H1 (cell line): ENCODE results near the gene PLK1. TPM values are rescaled to one million over a fixed set of nuclear protein-coding genes. Genes with fewer than 3 reads are reported as not detected.
A peak's percentile ranks its signal among the peaks of the same experiment; 100 is the strongest.

Experiments used
- CTCF ChIA-PET: fragments of 300-600 bp; sonication (Branson Sonifier 250); formaldehyde crosslinking; loops from one replicate; lab custom pipeline; 2021; ENCODE audit not compliant: partially characterized antibody; lab: Charles Lee
- POLR2A ChIA-PET: fragments of 300-600 bp; sonication (Branson Sonifier 250); formaldehyde crosslinking; loops from one replicate; lab custom pipeline; 2021; ENCODE audit warnings: inconsistent platforms; ENCODE audit not compliant: partially characterized antibody; lab: Charles Lee
- DNase-seq, 2 experiments: peaks; one replicate each; pipeline versions ENCODE4 v3.0.0 to v3.0.0-alpha.2; 2010 to 2022; ENCODE audit warnings: low spot score in 2 of 2, low read depth in 1 of 2, mixed read lengths in 1 of 2
- FAIRE-seq: peaks from 2 replicates; lab custom pipeline; 2011; peaks lifted over from hg19 to GRCh38; lab: Jason Lieb, UNC
- H2AFZ ChIP-seq: 2 replicates; pipeline ENCODE4 v1.8.1; 2012; ENCODE audit warnings: low read length, inconsistent platforms
- H2AK5ac ChIP-seq: 2 replicates; pipeline ENCODE4 v1.6.1; 2013; ENCODE audit warnings: low read depth, low read length
- H2BK120ac ChIP-seq: replicated peaks from 2 replicates; pipeline ENCODE3; 2013; ENCODE audit warnings: low read depth, low read length, inconsistent platforms
- H2BK12ac ChIP-seq: 2 replicates; pipeline ENCODE4 v1.6.1; 2013; ENCODE audit warnings: low read depth, low read length
- H2BK15ac ChIP-seq: 2 replicates; pipeline ENCODE4 v1.6.1; 2013; ENCODE audit warnings: low read length
- H2BK20ac ChIP-seq: 2 replicates; pipeline ENCODE4 v1.6.1; 2013; ENCODE audit warnings: low read length
- H2BK5ac ChIP-seq: 2 replicates; pipeline ENCODE4 v1.6.1; 2013; ENCODE audit warnings: low read depth, low read length
- H3K14ac ChIP-seq: 2 replicates; pipeline ENCODE4 v1.6.1; 2013; ENCODE audit warnings: inconsistent platforms; ENCODE audit not compliant: insufficient read length
- H3K18ac ChIP-seq: 2 replicates; pipeline ENCODE4 v1.6.1; 2013; ENCODE audit warnings: low read length; ENCODE audit errors: extremely low read depth
- H3K23ac ChIP-seq: 2 replicates; pipeline ENCODE4 v1.6.1; 2013; ENCODE audit warnings: inconsistent platforms; ENCODE audit not compliant: insufficient read length
- H3K23me2 ChIP-seq: 2 replicates; pipeline ENCODE4 v1.6.1; 2013; ENCODE audit warnings: low read depth, low read length
- H3K27ac ChIP-seq: 2 replicates; pipeline ENCODE4 v1.6.1; 2011; ENCODE audit warnings: low read depth, low read length, inconsistent platforms
- H3K27me3 ChIP-seq, 4 experiments: replicated peaks in 1 of 4; 1 replicate in 1 of 4; 2 replicates in 3 of 4; pipeline versions ENCODE4 v1.6.1 to v1.8.1; 2011 to 2013; ENCODE audit warnings: low read length in 3 of 4, mild to moderate bottlenecking in 3 of 4, inconsistent platforms in 2 of 4, mixed read lengths in 2 of 4, moderate library complexity in 1 of 4; ENCODE audit not compliant: control insufficient read depth in 3 of 4, insufficient read depth in 3 of 4; ENCODE audit errors: extremely low read depth in 1 of 4
- H3K36me3 ChIP-seq, 4 experiments: 2 replicates each; pipeline versions ENCODE4 v1.6.1 to v1.8.1; 2011 to 2013; ENCODE audit warnings: mild to moderate bottlenecking in 4 of 4, low read length in 3 of 4, moderate library complexity in 2 of 4, control low read depth in 1 of 4, inconsistent platforms in 1 of 4; ENCODE audit not compliant: insufficient read depth in 4 of 4, control insufficient read depth in 2 of 4
- H3K4ac ChIP-seq: replicated peaks from 2 replicates; pipeline ENCODE3; 2013; ENCODE audit warnings: low read length, low read depth, mixed read lengths, inconsistent platforms; ENCODE audit not compliant: insufficient read length
- H3K4me1 ChIP-seq, 4 experiments: replicated peaks in 1 of 4; 1 replicate in 1 of 4; 2 replicates in 3 of 4; pipeline versions ENCODE4 v1.6.1 to v1.8.1; 2011 to 2013; ENCODE audit warnings: low read length in 3 of 4, inconsistent platforms in 2 of 4, mixed read lengths in 1 of 4; ENCODE audit not compliant: insufficient read depth in 4 of 4, control insufficient read depth in 3 of 4
- H3K4me2 ChIP-seq, 2 experiments: 2 replicates each; pipeline versions ENCODE4 v1.6.1 to v1.8.1; 2011 to 2013; ENCODE audit warnings: low read depth in 2 of 2, low read length in 2 of 2, control low read depth in 1 of 2, inconsistent platforms in 1 of 2, mild to moderate bottlenecking in 1 of 2; ENCODE audit not compliant: insufficient read depth in 1 of 2
- H3K4me3 ChIP-seq, 4 experiments: fragments of 200-600, 300-600 bp in 1 of 4; sonication (generic), shearing (Covaris generic), sonication (Bioruptor Twin) in 1 of 4; 2 replicates each; pipeline versions ENCODE4 v1.5.1 to v1.8.1; 2011 to 2016; ENCODE audit warnings: low read length in 4 of 4, low read depth in 3 of 4, control low read depth in 2 of 4, inconsistent platforms in 2 of 4, mild to moderate bottlenecking in 2 of 4, mixed read lengths in 1 of 4, moderate library complexity in 1 of 4; ENCODE audit not compliant: insufficient read depth in 2 of 4; ENCODE audit errors: extremely low read depth in 1 of 4
- H3K56ac ChIP-seq: replicated peaks from 2 replicates; pipeline ENCODE3; 2013; ENCODE audit warnings: low read depth, mild to moderate bottlenecking, mixed read lengths, low read length, inconsistent platforms; ENCODE audit not compliant: insufficient read length
- H3K79me1 ChIP-seq: 2 replicates; pipeline ENCODE4 v1.6.1; 2013; ENCODE audit warnings: low read depth, low read length, control low read depth
- H3K79me2 ChIP-seq, 2 experiments: 2 replicates each; pipeline versions ENCODE4 v1.6.1 to v1.8.1; 2012 to 2013; ENCODE audit warnings: low read length in 2 of 2, mild to moderate bottlenecking in 2 of 2, inconsistent platforms in 1 of 2; ENCODE audit not compliant: insufficient read depth in 2 of 2, control insufficient read depth in 1 of 2
- H3K9ac ChIP-seq, 4 experiments: replicated peaks in 1 of 4; 1 replicate in 1 of 4; 2 replicates in 3 of 4; pipeline versions ENCODE4 v1.6.1 to v1.8.1; 2011 to 2013; ENCODE audit warnings: low read depth in 3 of 4, low read length in 3 of 4, control low read depth in 2 of 4, mild to moderate bottlenecking in 2 of 4, moderate library complexity in 2 of 4, inconsistent platforms in 1 of 4; ENCODE audit errors: extremely low read depth in 1 of 4
- H3K9me3 ChIP-seq, 2 experiments: 2 replicates each; pipeline versions ENCODE4 v1.6.1 to v1.8.1; 2012 to 2013; ENCODE audit warnings: mild to moderate bottlenecking in 2 of 2, moderate library complexity in 2 of 2, control low read depth in 1 of 2, inconsistent platforms in 1 of 2, low read depth in 1 of 2, low read length in 1 of 2, mixed read lengths in 1 of 2; ENCODE audit not compliant: insufficient read depth in 2 of 2
- H4K20me1 ChIP-seq, 2 experiments: replicated peaks in 1 of 2; 2 replicates each; pipeline versions ENCODE3 to v1.8.1; 2011 to 2013; ENCODE audit warnings: inconsistent platforms in 2 of 2, low read length in 2 of 2, mild to moderate bottlenecking in 1 of 2; ENCODE audit not compliant: insufficient read depth in 2 of 2, control insufficient read depth in 1 of 2
- H4K5ac ChIP-seq: 2 replicates; pipeline ENCODE4 v1.6.1; 2013; ENCODE audit warnings: low read length, low read depth, mixed read lengths, inconsistent platforms; ENCODE audit not compliant: insufficient read length
- H4K8ac ChIP-seq: 2 replicates; pipeline ENCODE4 v1.8.0; 2013; ENCODE audit warnings: mild to moderate bottlenecking, moderate library complexity, low read length, inconsistent platforms; ENCODE audit not compliant: insufficient read depth; ENCODE audit errors: extremely low read depth
- H4K91ac ChIP-seq: replicated peaks from 2 replicates; pipeline ENCODE3; 2013; ENCODE audit warnings: low read length, mixed read lengths, inconsistent platforms; ENCODE audit not compliant: insufficient read length
- CBX5 ChIP-seq: fragments of 300-800, 300-1000 bp; sonication (generic); IDR thresholded peaks from 2 replicates; pipeline ENCODE4 v1.7.1; 2016; ENCODE audit warnings: antibody characterized with exemption, low read length, low read depth
- EGR1 ChIP-seq: IDR thresholded peaks from 2 replicates; pipeline ENCODE4 v1.6.1; 2011; ENCODE audit warnings: low read depth, low read length, borderline replicate concordance
- EZH2 ChIP-seq: fragments of 200-600 bp; sonication (generic); IDR thresholded peaks from 2 replicates; pipeline ENCODE4 v1.7.1; 2012; ENCODE audit warnings: low read depth, mild to moderate bottlenecking, moderate library complexity, low read length, inconsistent platforms; ENCODE audit not compliant: severe bottlenecking
- GABPA ChIP-seq: IDR thresholded peaks from 2 replicates; pipeline ENCODE4 v1.6.1; 2011; ENCODE audit warnings: mild to moderate bottlenecking, low read length, moderate library complexity, borderline replicate concordance; ENCODE audit not compliant: insufficient read depth
- HDAC6 ChIP-seq: IDR thresholded peaks from one replicate; pipeline ENCODE4 v1.7.1; 2012; ENCODE audit warnings: low read depth, mild to moderate bottlenecking, inconsistent platforms, low read length, moderate library complexity
- POLR2AphosphoS5 ChIP-seq: IDR thresholded peaks from 2 replicates; pipeline ENCODE4 v1.6.1; 2011; ENCODE audit warnings: low read depth, low read length
- SIRT6 ChIP-seq: IDR thresholded peaks from one replicate; pipeline ENCODE4 v1.7.1; 2012; ENCODE audit warnings: low read length, inconsistent platforms
- SIX5 ChIP-seq: IDR thresholded peaks from 2 replicates; pipeline ENCODE4 v1.6.1; 2011; ENCODE audit warnings: mild to moderate bottlenecking, low read depth, low read length
- SRF ChIP-seq: IDR thresholded peaks from 2 replicates; pipeline ENCODE4 v1.6.1; 2011; ENCODE audit warnings: mild to moderate bottlenecking, low read depth, low read length, moderate library complexity
- USF2 ChIP-seq: IDR thresholded peaks from 2 replicates; pipeline ENCODE4 v1.6.1; 2011; ENCODE audit warnings: low read length, improper control_type of control experiment
- WGBS, 2 experiments: shearing (Covaris generic) in 1 of 2; methylation state at CpG; one replicate each; pipeline versions ENCODE4 v1.1.6 to v1.1.7; 2013 to 2015; ENCODE audit warnings: low lambda C conversion rate in 2 of 2, mixed read lengths in 2 of 2, inconsistent platforms in 1 of 2, low coverage in 1 of 2, missing lambda C conversion rate in 1 of 2; ENCODE audit not compliant: insufficient replicate concordance in 2 of 2, insufficient coverage in 1 of 2, insufficient read length in 1 of 2; ENCODE audit errors: extremely low coverage in 1 of 2, missing lambda C conversion rate in 1 of 2; 5-methylcytosine and 5-hydroxymethylcytosine counted together
- polyA plus RNA-seq, 7 experiments: library from polyadenylated mRNA; depleted of rRNA in 3 of 7; stranded (reverse) in 5 of 7; unstranded in 2 of 7; fragments of >200 nt in 5 of 7; fragments of 200-250 nt in 2 of 7; gene quantifications; 1 replicate in 5 of 7; 2 replicates in 1 of 7; 4 replicates in 1 of 7; pipeline versions ENCODE4 v1.2.1 to v1.2.3, GENCODE V29; 2011 to 2013; ENCODE audit warnings: missing spikeins in 2 of 7, mixed read lengths in 2 of 7
- total RNA-seq: library from RNA; stranded (reverse); fragmentation: NEBNext Ultra II Directional; extraction: Animal tissue kit (Norgen Biotek cat#: 25700); gene quantifications from 2 replicates; pipeline ENCODE4 v1.2.1, GENCODE V29; 2021
- TF ChIP-seq, protein P1 (sequence below): IDR thresholded peaks from 2 replicates; pipeline ENCODE4 v1.6.1; 2012; ENCODE audit warnings: inconsistent platforms

Gene PLK1
- total and polyA plus RNA-seq, 2 of the 8 experiments (the other 6 are each of a cell fraction or from before 2014, with no cell fraction given) = 127 to 139 TPM

DNA sequence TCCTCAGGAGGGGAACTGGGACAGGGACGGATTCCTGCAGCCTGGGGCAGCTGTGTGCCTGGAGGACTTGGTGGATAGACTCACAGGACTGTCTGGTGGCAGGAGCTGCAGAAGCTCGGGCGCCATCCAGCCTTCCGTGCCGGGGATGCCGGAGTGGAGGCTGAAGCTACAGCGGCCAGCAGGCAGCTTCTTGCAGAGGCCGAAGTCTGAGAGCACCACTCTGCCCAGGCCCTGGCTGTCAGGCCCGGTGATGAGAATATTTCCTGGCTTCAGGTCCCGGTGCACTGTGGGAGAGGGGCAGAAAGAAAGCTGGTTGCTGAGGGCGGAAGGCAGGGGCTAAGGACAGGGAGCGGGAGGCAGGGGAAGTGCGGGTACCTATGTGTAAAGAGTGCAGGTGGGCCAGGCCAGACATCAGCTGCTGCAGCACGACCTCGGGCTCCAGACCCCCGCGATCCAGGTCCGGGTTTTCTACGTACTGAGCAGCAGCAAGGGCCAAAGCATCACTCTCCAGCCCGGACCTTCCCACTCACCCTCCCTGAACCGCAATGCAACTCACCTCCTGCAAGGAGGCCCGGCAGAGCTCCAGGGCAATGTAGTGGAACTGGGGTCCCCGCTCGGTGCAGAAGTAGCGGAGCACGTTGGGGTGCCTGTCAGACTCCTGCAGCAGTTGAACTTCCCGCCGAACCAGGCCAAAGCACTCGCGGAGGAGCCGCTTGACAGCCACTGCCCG is 16.1 kb downstream of the PLK1 start:
- Histone ChIP-seq H3K56ac (peak overlapping the region; percentile 53), H2BK5ac (peak overlapping the region; percentile 52; the same call in 1 of the 2 replicates), H2AK5ac (no peak overlapping the region), H3K36me3 (peaks cover 5 to 19% (median 14%) of the 10 kb centered on the region in 4 experiments), H3K79me2 (no peaks in the 10 kb centered on the region), H3K27me3 (no peaks in the 10 kb centered on the region), H2BK20ac (no peak overlapping the region), H3K14ac (no peak overlapping the region), H2BK12ac (0 out of 2 replicates have a peak overlapping the region, but pooled peaks have one; percentile 0), H2AFZ (peak overlapping the region; percentile 90), H2BK15ac (no peak overlapping the region), H3K79me1 (no peaks in the 10 kb centered on the region), H4K91ac (no peak overlapping the region), H4K5ac (no peak overlapping the region), H3K4me2 (peak overlapping the region; percentile 49 to 69), H3K4ac (peak overlapping the region; percentile 33), H4K8ac (no peak overlapping the region), H3K4me3 (peak overlapping the region; percentile 15 to 59 (median 51); a peak in 7 of 8 replicates), H3K27ac (no peak overlapping the region), H3K18ac (peak overlapping the region; percentile 19), H2BK120ac (no peak overlapping the region), H3K23me2 (peaks cover 7% of the 10 kb centered on the region; the same call in 1 of the 2 replicates), H3K4me1 (peaks cover 0 to 5% (median 4%) of the 10 kb centered on the region in 4 experiments; a peak in 5 of 7 replicates), H3K9ac (no peak overlapping the region), H4K20me1 (peaks cover 0 to 6% of the 10 kb centered on the region in 2 experiments), H3K9me3 (no peaks in the 10 kb centered on the region), H3K23ac (no peak overlapping the region)
- WGBS, 2 experiments = 19% methylated on average over 32 of the region's 32 CpGs; no CpG with 5 or more reads in 1 of the 2 experiments
- CTCF ChIA-PET = interaction anchor here (0.6 to 5.1 kb wide), 10 partner anchors 11 to 93 kb away, joined by 3 to 43 read pairs (median 3); partner anchors contain the start of genes ERN2 and PLK1
- DNase-seq (peak; percentile 79 to 86), FAIRE-seq (no peak)
- POLR2A ChIA-PET = interaction anchor here (0.6 to 12.9 kb wide), 11 partner anchors 13 to 336 kb away, joined by 3 to 230 read pairs (median 3); partner anchors contain the start of gene PLK1
- TF ChIP-seq HDAC6 (no peak), EGR1 (peak; percentile 94), POLR2AphosphoS5 (peak; percentile 18; the same call in 1 of the 2 replicates), USF2 (no peak), GABPA (no peak), CBX5 (no peak), SRF (no peak), EZH2 (no peak), SIRT6 (no peak), SIX5 (no peak)
- TF ChIP-seq, protein P1, sequence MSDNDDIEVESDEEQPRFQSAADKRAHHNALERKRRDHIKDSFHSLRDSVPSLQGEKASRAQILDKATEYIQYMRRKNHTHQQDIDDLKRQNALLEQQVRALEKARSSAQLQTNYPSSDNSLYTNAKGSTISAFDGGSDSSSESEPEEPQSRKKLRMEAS = peak; percentile 77
